Measurements from ENCODE around the gene FRS2. TPM values are rescaled to one million over a fixed set of nuclear protein-coding genes. Genes with fewer than 3 reads are reported as not detected.

The FRS2 gene
- total RNA-seq, 2 donors from 2014 or later: 4.9 to 14.3 TPM

GRCh38 chr12:69435644-69436043, 34.5 kb upstream of the FRS2 start:
- no peak for DNase-seq
- H3K4me1 ChIP-seq: peaks cover 11% of the 10 kb centered on the region
- 90% methylated on average over 1 of the region's 1 CpG for WGBS, 2 donors
- no peaks in the 10 kb centered on the region for H3K27me3 ChIP-seq
- TF ChIP-seq POLR2A (IDR thresholded peaks at IDR 0.05) (no peak), CTCF (IDR thresholded peaks at IDR 0.05) (no peak)
- H3K4me3 ChIP-seq: no peak overlapping the region
- H3K27ac ChIP-seq: no peak overlapping the region
- H3K9me3 ChIP-seq: no peaks in the 10 kb centered on the region
- intact Hi-C loops (cut with DNase I): no loop called here
- no peak for ATAC-seq
- H3K36me3 ChIP-seq (replicated peaks in 1 of 2; ENCODE audit: insufficient read depth in 1 of 2, low read depth in 2 of 2): no peaks in the 10 kb centered on the region

- Histone ChIP-seq H3K27me3 (no peaks in the 10 kb centered on the region), H3K9me3 (no peaks in the 10 kb centered on the region), H3K4me1 (peaks cover 20% of the 10 kb centered on the region), H3K36me3 (replicated peaks in 1 of 2; ENCODE audit: insufficient read depth in 1 of 2, low read depth in 2 of 2) (no peaks in the 10 kb centered on the region), H3K27ac (no peak overlapping the region), H3K4me3 (no peak overlapping the region)
- DNase-seq (no peak), ATAC-seq (no peak)
- TF ChIP-seq CTCF (IDR thresholded peaks at IDR 0.05): no peak
- no peak for TF ChIP-seq POLR2A (IDR thresholded peaks at IDR 0.05)
- intact Hi-C loops (cut with DNase I): no loop called here
- 89 to 98% methylated on average over 2 of the region's 2 CpGs for WGBS, 2 donors
Observed at GRCh38 chr12:69437073-69437472, 33.1 kb upstream of the FRS2 start.

GRCh38 chr12:69438539-69438938, 31.6 kb upstream of the FRS2 start:
- ATAC-seq (no peak), DNase-seq (no peak)
- Histone ChIP-seq H3K27me3 (no peaks in the 10 kb centered on the region), H3K9me3 (no peaks in the 10 kb centered on the region), H3K4me1 (peaks cover 20% of the 10 kb centered on the region), H3K27ac (no peak overlapping the region), H3K36me3 (replicated peaks in 1 of 2; ENCODE audit: insufficient read depth in 1 of 2, low read depth in 2 of 2) (no peaks in the 10 kb centered on the region), H3K4me3 (no peak overlapping the region)
- WGBS, 2 donors: 87 to 91% methylated on average over 3 of the region's 3 CpGs
- intact Hi-C loops (cut with DNase I): no loop called here
- no peak for TF ChIP-seq POLR2A (IDR thresholded peaks at IDR 0.05)
- TF ChIP-seq CTCF (IDR thresholded peaks at IDR 0.05): no peak

- Histone ChIP-seq H3K27me3 (no peaks in the 10 kb centered on the region), H3K4me1 (peaks cover 20% of the 10 kb centered on the region), H3K27ac (no peak overlapping the region), H3K4me3 (no peak overlapping the region), H3K36me3 (replicated peaks in 1 of 2; ENCODE audit: insufficient read depth in 1 of 2, low read depth in 2 of 2) (no peaks in the 10 kb centered on the region), H3K9me3 (no peaks in the 10 kb centered on the region)
- ATAC-seq: peak; percentile 50
- intact Hi-C loops (cut with DNase I): no loop called here
- TF ChIP-seq POLR2A (IDR thresholded peaks at IDR 0.05): no peak
- no peak for TF ChIP-seq CTCF (IDR thresholded peaks at IDR 0.05)
- no peak for DNase-seq
- WGBS, 2 donors: 93 to 94% methylated on average over 3 of the region's 3 CpGs
Observed at GRCh38 chr12:69440016-69440415, 30.2 kb upstream of the FRS2 start.

GRCh38 chr12:69440886-69441285, 29.3 kb upstream of the FRS2 start:
- intact Hi-C loops (cut with DNase I): no loop called here
- ATAC-seq: peak; percentile 62
- Histone ChIP-seq H3K27ac (peak overlapping the region in 1 of 4 donors; percentile 0), H3K27me3 (no peaks in the 10 kb centered on the region), H3K4me3 (no peak overlapping the region), H3K9me3 (no peaks in the 10 kb centered on the region), H3K4me1 (peaks cover 20% of the 10 kb centered on the region), H3K36me3 (replicated peaks in 1 of 2; ENCODE audit: insufficient read depth in 1 of 2, low read depth in 2 of 2) (no peaks in the 10 kb centered on the region)
- no peak for DNase-seq
- 21 to 24% methylated on average over 2 of the region's 2 CpGs for WGBS, 2 donors
- TF ChIP-seq POLR2A (IDR thresholded peaks at IDR 0.05): no peak
- TF ChIP-seq CTCF (IDR thresholded peaks at IDR 0.05): no peak
